SU-DHL-6 (cell line): ENCODE measurements around the gene ARID5B.

Experiments
- H2AFZ ChIP-seq: fragments of 200-600 bp; sonication (generic); 2 replicates; pipeline ENCODE4 v1.6.1; 2014; ENCODE audit warnings: low read depth, mild to moderate bottlenecking, moderate library complexity, mixed read lengths, antibody characterized with exemption, low read length; ENCODE audit not compliant: severe bottlenecking
- H3F3A ChIP-seq: fragments of 200-600 bp; shearing (Covaris generic); 2 replicates; pipeline ENCODE4 v1.6.0; 2016; ENCODE audit warnings: antibody characterized with exemption, mild to moderate bottlenecking; ENCODE audit not compliant: insufficient read depth
- H3K27ac ChIP-seq: fragments of 200-600 bp; sonication (generic); 2 replicates; pipeline ENCODE4 v1.5.1; 2016; ENCODE audit warnings: low read depth, mild to moderate bottlenecking, low read length, moderate library complexity, mixed read lengths
- H3K27me3 ChIP-seq: fragments of 200-600 bp; sonication (generic), shearing (Covaris generic); 2 replicates; pipeline ENCODE4 v1.6.0; 2014; ENCODE audit warnings: mild to moderate bottlenecking, low read length
- H3K36me3 ChIP-seq: fragments of 200-600 bp; sonication (generic); 2 replicates; pipeline ENCODE4 v1.6.1; 2014; ENCODE audit warnings: mild to moderate bottlenecking, low read length, mixed read lengths
- H3K4me2 ChIP-seq: fragments of 300-600, 200-600 bp; shearing (Covaris generic), sonication (generic); 2 replicates; pipeline ENCODE4 v1.6.0; 2014; ENCODE audit warnings: low read length, low read depth, mild to moderate bottlenecking; ENCODE audit not compliant: poor library complexity, severe bottlenecking
- H3K4me3 ChIP-seq: fragments of 200-600 bp; sonication (generic); 2 replicates; pipeline ENCODE4 v1.5.1; 2014; ENCODE audit warnings: antibody characterized with exemption, low read length, mild to moderate bottlenecking, mixed read lengths; ENCODE audit not compliant: insufficient read depth, poor library complexity, severe bottlenecking
- H3K79me2 ChIP-seq: fragments of 200-600 bp; sonication (generic); 2 replicates; pipeline ENCODE4 v1.6.1; 2014; ENCODE audit warnings: mild to moderate bottlenecking, low read length, moderate library complexity; ENCODE audit not compliant: insufficient read depth
- H3K9ac ChIP-seq: fragments of 200-600 bp; sonication (generic); 2 replicates; pipeline ENCODE4 v1.7.0; 2014; ENCODE audit warnings: mild to moderate bottlenecking, low read length
- H3K9me2 ChIP-seq: fragments of 200-600 bp; sonication (generic); replicated peaks from 2 replicates; pipeline ENCODE4 v1.6.1; 2014; ENCODE audit warnings: low read length; ENCODE audit not compliant: insufficient read depth
- H3K9me3 ChIP-seq: fragments of 200-600 bp; sonication (generic); 2 replicates; pipeline ENCODE4 v1.6.1; 2014; ENCODE audit warnings: low read length, mixed read lengths; ENCODE audit not compliant: insufficient read depth
- H4K20me1 ChIP-seq: fragments of 200-600 bp; sonication (generic); 2 replicates; pipeline ENCODE4 v1.6.1; 2014; ENCODE audit warnings: low read depth, mild to moderate bottlenecking, antibody characterized with exemption, low read length, moderate library complexity, mixed read lengths
- CTCF ChIP-seq: fragments of 200-600 bp; sonication (generic); IDR thresholded peaks from one replicate; pipeline ENCODE4 v1.5.1; 2017; ENCODE audit warnings: antibody characterized with exemption, mild to moderate bottlenecking, low read length, moderate library complexity; ENCODE audit not compliant: insufficient read depth, poor library complexity, severe bottlenecking
- EZH2phosphoT487 ChIP-seq: fragments of 200-600 bp; sonication (generic), shearing (Covaris generic); conservative IDR thresholded peaks from 2 replicates; pipeline ENCODE4 v1.6.1; 2018; ENCODE audit warnings: mild to moderate bottlenecking, antibody characterized with exemption, low read length, moderate library complexity, mixed read lengths

The ARID5B gene

DNA sequence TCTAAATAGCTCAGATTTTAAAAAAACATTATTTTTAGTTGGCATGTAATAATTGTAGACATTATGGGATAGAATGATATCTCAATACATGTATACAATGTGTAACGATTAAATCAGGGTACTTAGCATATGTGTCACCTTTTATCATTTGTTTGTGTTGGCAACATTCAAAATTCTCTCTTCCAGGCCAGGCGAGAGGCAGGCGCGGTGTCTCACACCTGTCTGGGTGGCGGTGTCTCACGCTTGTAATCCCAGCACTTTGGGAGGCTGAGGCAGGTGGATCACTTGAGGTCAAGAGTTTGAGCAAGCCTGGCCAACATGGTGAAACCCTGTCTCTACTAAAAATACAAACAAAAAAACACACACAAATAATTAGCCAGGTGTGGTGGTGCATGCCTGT is 215.4 kb downstream of the ARID5B start:
- Histone ChIP-seq H3K27ac (no peak overlapping the region), H3K4me3 (no peak overlapping the region), H3K9me3 (no peaks in the 10 kb centered on the region), H4K20me1 (no peaks in the 10 kb centered on the region), H3K9ac (no peak overlapping the region), H3K79me2 (no peaks in the 10 kb centered on the region), H3K36me3 (no peaks in the 10 kb centered on the region), H3K9me2 (no peaks in the 10 kb centered on the region), H3K4me2 (no peak overlapping the region), H3K27me3 (no peaks in the 10 kb centered on the region), H3F3A (peaks cover 5% of the 10 kb centered on the region; the same call in 1 of the 2 replicates), H2AFZ (no peak overlapping the region)
- no peak for TF ChIP-seq EZH2phosphoT487
- TF ChIP-seq CTCF: no peak

- Histone ChIP-seq H2AFZ (no peak overlapping the region), H4K20me1 (no peaks in the 10 kb centered on the region), H3K27ac (no peak overlapping the region), H3K9me3 (peaks cover 8% of the 10 kb centered on the region; the same call in 1 of the 2 replicates), H3K9ac (no peak overlapping the region), H3F3A (0 out of 2 replicates have a peak, but pooled peaks cover 5% of the 10 kb centered on the region), H3K36me3 (peaks cover 7% of the 10 kb centered on the region; the same call in 1 of the 2 replicates), H3K4me3 (no peak overlapping the region), H3K4me2 (no peak overlapping the region), H3K27me3 (no peaks in the 10 kb centered on the region), H3K9me2 (no peaks in the 10 kb centered on the region), H3K79me2 (no peaks in the 10 kb centered on the region)
- no peak for TF ChIP-seq CTCF
- no peak for TF ChIP-seq EZH2phosphoT487
Measured at GRCh38 chr10:62121187-62121530, 219.7 kb downstream of the ARID5B start.

- no peaks in the 10 kb centered on the region for H3F3A ChIP-seq
- no peak overlapping the region for H3K27ac ChIP-seq
- H4K20me1 ChIP-seq: no peaks in the 10 kb centered on the region
- H3K36me3 ChIP-seq: peaks cover 2% of the 10 kb centered on the region; the same call in 1 of the 2 replicates
- TF ChIP-seq CTCF: no peak
- no peak for TF ChIP-seq EZH2phosphoT487
- no peak overlapping the region for H3K4me3 ChIP-seq
- no peaks in the 10 kb centered on the region for H3K79me2 ChIP-seq
- H3K9me3 ChIP-seq: peaks cover 2% of the 10 kb centered on the region; the same call in 1 of the 2 replicates
- no peaks in the 10 kb centered on the region for H3K27me3 ChIP-seq
- no peak overlapping the region for H3K4me2 ChIP-seq
- no peak overlapping the region for H2AFZ ChIP-seq
- no peak overlapping the region for H3K9ac ChIP-seq
- no peaks in the 10 kb centered on the region for H3K9me2 ChIP-seq
Measured at GRCh38 chr10:62127975-62128374, 226.5 kb downstream of the ARID5B start.

- Histone ChIP-seq H3K27ac (no peak overlapping the region), H3K79me2 (no peaks in the 10 kb centered on the region), H4K20me1 (no peaks in the 10 kb centered on the region), H3K9me2 (no peaks in the 10 kb centered on the region), H3F3A (no peaks in the 10 kb centered on the region), H3K27me3 (no peaks in the 10 kb centered on the region), H3K9ac (no peak overlapping the region), H2AFZ (no peak overlapping the region), H3K4me3 (no peak overlapping the region), H3K4me2 (no peak overlapping the region), H3K9me3 (no peaks in the 10 kb centered on the region), H3K36me3 (no peaks in the 10 kb centered on the region)
- no peak for TF ChIP-seq CTCF
- no peak for TF ChIP-seq EZH2phosphoT487
Measured at GRCh38 chr10:62130948-62131347, 229.4 kb downstream of the ARID5B start.
